SK-N-SH (cell line): ENCODE measurements around the gene PODXL2.

Experiments
- SIN3A ChIP-seq: IDR thresholded peaks from 2 replicates; pipeline ENCODE4 v1.6.1; 2012; ENCODE audit warnings: low read depth, mild to moderate bottlenecking, low read length, moderate library complexity, borderline replicate concordance
- TF ChIP-seq, protein P1 (sequence below): fragments of 200-600 bp; sonication (generic); IDR thresholded peaks from 2 replicates; pipeline ENCODE4 v1.6.1; 2017; ENCODE audit warnings: antibody characterized with exemption, mild to moderate bottlenecking, moderate library complexity

DNA sequence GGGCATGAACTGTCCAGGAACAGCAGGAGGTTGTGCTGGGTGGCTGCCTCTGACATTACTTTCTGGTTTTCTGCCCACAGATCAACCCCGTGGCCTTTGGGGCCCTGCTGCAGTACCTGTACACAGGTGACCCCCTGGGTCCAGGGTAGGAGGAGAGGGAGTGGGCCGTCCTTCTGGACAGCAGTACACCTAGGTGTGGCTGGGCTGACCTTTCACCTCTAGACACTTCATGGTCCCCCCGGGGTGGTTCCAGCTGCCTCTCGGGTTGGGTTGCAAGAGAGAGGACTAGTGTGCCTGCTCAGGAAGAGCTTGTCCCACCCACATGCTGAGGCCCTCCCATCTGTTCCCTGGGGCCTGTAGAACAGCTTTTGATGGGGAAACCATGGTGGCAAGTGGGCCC lies 47.5 kb downstream of the PODXL2 start:
- TF ChIP-seq, protein P1, sequence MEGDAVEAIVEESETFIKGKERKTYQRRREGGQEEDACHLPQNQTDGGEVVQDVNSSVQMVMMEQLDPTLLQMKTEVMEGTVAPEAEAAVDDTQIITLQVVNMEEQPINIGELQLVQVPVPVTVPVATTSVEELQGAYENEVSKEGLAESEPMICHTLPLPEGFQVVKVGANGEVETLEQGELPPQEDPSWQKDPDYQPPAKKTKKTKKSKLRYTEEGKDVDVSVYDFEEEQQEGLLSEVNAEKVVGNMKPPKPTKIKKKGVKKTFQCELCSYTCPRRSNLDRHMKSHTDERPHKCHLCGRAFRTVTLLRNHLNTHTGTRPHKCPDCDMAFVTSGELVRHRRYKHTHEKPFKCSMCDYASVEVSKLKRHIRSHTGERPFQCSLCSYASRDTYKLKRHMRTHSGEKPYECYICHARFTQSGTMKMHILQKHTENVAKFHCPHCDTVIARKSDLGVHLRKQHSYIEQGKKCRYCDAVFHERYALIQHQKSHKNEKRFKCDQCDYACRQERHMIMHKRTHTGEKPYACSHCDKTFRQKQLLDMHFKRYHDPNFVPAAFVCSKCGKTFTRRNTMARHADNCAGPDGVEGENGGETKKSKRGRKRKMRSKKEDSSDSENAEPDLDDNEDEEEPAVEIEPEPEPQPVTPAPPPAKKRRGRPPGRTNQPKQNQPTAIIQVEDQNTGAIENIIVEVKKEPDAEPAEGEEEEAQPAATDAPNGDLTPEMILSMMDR: no peak
- no peak for TF ChIP-seq SIN3A
